Mucosa of stomach (tissue), 1 donor: Measurements from ENCODE around the gene C1QTNF1.

Experiments used
- H3K27me3 ChIP-seq: one replicate; pipeline ENCODE4 v1.7.0; 2013; ENCODE audit warnings: mild to moderate bottlenecking, low read length; ENCODE audit not compliant: control insufficient read depth, insufficient read depth
- H3K36me3 ChIP-seq: one replicate; pipeline ENCODE4 v1.7.0; 2013; ENCODE audit warnings: low read length; ENCODE audit not compliant: control insufficient read depth, insufficient read depth
- H3K4me1 ChIP-seq: one replicate; pipeline ENCODE4 v1.7.0; 2013; ENCODE audit warnings: mild to moderate bottlenecking, low read length; ENCODE audit not compliant: control insufficient read depth, insufficient read depth
- H3K4me3 ChIP-seq: one replicate; pipeline ENCODE4 v1.7.0; 2013; ENCODE audit warnings: low read length
- H3K9ac ChIP-seq: one replicate; pipeline ENCODE4 v1.7.0; 2013; ENCODE audit warnings: mild to moderate bottlenecking, low read length, moderate library complexity
- H3K9me3 ChIP-seq: one replicate; pipeline ENCODE4 v1.7.0; 2013; ENCODE audit warnings: mild to moderate bottlenecking, low read length, moderate library complexity; ENCODE audit not compliant: control insufficient read depth
- donor health status: Pancreatic carcinoma.

Gene C1QTNF1

DNA sequence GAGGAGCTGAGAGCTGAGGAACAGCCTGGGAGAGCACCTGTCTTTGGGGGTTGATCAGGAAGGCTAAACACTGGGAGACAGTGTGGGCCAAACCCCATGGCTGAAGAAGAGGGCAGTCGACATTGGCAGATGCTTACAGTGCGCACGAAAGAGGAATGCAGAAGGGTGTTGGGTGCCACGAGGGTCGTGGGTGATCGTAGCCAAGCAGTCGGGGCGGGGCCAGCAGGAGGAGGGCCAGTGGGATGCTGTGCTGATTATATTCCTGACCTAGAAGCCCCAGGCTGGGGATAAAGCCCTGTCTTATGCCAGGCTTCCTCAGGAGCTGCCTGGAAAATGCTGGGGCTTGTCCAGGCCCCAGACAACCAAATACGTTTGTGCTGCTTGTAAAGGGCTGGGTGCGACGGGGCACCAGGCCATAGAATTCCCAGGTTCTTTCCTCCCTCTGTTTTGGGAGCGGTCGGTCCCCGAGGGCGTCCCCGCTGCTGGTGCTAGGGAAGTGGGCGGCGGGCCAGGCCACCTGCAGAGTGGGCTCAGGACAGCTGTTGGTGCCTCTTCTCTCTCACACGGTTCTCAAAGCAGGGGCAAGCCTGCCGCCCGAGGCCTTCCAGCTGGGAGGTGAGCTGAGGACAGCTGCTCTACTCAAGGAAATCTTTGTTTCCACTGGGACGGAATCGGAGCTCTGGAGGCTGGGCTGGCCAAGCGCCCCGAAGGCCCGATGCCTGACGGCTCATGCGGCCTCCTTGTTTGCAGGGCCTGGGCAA, 10.0 kb downstream of the C1QTNF1 start:
- peaks cover 18% of the 10 kb centered on the region for H3K4me1 ChIP-seq
- no peaks in the 10 kb centered on the region for H3K9me3 ChIP-seq
- no peak overlapping the region for H3K4me3 ChIP-seq
- peaks cover 6% of the 10 kb centered on the region for H3K27me3 ChIP-seq
- H3K9ac ChIP-seq, result peak overlapping the region; percentile 18
- H3K36me3 ChIP-seq, result no peaks in the 10 kb centered on the region

DNA sequence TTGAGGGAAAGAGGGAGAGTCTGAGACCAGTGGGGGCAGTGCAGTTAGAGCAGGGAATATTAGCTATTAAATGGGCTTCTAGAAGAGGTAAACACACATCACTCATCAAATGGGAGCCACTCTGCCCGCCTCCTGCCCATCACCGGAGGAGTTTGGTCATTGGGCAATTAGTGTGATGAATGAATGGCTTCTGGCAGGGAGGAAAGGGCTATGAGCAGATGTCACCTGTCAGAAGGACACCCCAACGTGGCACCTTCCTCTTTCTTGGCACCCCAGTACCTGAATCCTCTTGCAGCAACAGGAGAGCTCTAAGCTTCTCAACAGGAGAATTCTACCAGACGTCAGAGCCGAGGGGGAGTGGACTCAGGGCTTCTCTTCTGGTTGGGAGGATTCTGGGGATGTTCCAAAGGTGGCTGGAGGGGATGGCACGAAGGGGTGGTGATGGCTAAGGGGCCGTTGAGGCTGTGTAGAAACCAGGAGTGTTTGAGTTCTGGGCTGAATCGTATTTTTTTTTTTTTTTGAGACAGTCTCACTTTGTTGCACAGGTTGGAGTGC, 11.0 kb downstream of the C1QTNF1 start:
- H3K4me1 ChIP-seq, result peaks cover 12% of the 10 kb centered on the region
- H3K9ac ChIP-seq, result no peak overlapping the region
- no peaks in the 10 kb centered on the region for H3K36me3 ChIP-seq
- no peaks in the 10 kb centered on the region for H3K9me3 ChIP-seq
- no peak overlapping the region for H3K4me3 ChIP-seq
- H3K27me3 ChIP-seq, result no peaks in the 10 kb centered on the region

DNA sequence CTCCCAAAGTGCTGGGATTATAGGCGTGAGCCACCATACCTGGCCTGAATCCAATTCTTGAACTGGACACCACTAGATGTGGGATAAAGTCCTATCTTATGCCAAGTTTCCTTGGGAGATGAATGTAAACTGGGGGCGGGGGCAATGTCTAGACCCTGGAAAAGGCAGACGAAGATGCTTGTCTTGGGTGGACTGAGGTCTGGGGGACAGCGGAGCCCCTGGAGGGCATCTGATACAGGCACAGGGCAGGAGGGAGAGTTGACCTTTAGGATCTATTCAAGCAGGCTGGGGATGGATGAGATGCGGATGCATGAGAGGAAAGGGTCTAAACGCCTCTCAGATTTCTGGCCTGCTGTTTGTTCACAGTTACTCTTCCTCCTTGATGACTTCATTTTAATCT, 11.7 kb downstream of the C1QTNF1 start:
- H3K9ac ChIP-seq, result no peak overlapping the region
- no peaks in the 10 kb centered on the region for H3K36me3 ChIP-seq
- no peak overlapping the region for H3K4me3 ChIP-seq
- H3K9me3 ChIP-seq, result no peaks in the 10 kb centered on the region
- H3K4me1 ChIP-seq, result peaks cover 12% of the 10 kb centered on the region
- no peaks in the 10 kb centered on the region for H3K27me3 ChIP-seq

DNA sequence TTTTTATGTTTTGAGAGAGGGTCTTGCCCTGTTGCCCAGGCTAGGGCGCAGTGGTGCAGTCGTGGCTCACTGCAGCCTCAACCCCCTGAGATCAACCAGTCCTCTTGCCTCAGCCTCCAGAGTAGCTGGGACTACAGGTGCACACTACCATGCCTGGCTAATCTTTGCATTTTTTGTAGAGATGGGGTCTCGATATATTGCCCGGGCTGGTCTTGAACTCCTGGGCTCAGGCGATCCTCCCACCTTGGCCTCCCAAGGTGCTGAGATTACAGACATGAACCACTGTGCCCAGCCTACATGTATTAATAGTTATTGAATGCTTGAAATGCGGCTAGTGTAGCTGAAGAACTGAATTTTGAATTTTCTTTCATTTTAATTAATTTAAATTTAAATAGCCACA, 12.2 kb downstream of the C1QTNF1 start:
- Histone ChIP-seq H3K36me3 (no peaks in the 10 kb centered on the region), H3K27me3 (no peaks in the 10 kb centered on the region), H3K4me1 (peaks cover 12% of the 10 kb centered on the region), H3K9ac (no peak overlapping the region), H3K9me3 (no peaks in the 10 kb centered on the region), H3K4me3 (no peak overlapping the region)

DNA sequence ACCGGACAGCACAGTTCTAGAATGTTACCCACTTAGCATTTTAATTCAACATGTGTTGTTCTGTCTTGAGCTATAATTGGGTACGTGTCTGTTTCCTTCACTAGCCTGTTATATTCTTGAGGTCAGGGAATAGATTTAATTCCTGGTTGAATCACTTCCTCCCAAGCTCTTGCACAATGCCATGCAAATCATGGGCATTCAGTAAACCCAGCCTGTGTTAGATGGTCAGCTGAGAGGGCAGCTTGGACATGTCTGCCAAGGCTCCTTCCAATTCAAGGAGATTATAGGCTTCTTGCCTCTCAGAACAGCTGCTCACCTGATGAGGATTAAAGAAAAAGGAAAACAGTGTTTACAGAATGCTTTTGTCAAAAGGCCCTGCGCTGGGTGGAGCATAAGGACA, 12.6 kb downstream of the C1QTNF1 start:
- Histone ChIP-seq H3K4me3 (no peak overlapping the region), H3K36me3 (no peaks in the 10 kb centered on the region), H3K4me1 (peaks cover 12% of the 10 kb centered on the region), H3K9ac (no peak overlapping the region), H3K9me3 (no peaks in the 10 kb centered on the region), H3K27me3 (no peaks in the 10 kb centered on the region)

DNA sequence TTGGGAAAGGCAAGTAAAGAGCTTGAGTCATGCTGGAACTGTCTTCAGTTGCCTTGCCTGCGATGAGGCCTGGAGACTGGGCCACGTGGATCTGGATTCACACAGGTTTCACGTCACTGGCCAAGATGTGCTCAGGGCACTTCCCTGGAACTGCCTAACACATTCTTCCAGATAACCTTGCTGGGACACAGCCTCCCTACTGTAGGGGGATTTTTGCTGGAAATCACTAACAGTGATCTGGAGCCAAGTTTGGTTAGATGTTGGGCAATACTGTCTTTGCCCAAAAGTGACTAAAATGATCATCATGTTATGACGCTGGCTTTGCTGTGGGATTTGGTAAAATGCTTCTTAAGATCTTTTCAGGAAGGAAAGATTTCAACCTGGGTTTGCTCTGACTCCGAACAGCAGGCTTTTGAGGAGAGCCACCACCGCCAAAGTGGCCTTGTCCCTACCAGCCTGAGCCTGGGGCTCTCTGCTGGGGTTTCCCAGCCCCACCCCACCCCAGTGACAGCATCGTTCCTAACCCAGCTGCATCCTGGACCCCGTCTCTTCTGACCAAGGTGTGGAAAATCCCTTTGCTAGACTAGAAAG, 14.7 kb downstream of the C1QTNF1 start:
- Histone ChIP-seq H3K4me3 (no peak overlapping the region), H3K9me3 (no peaks in the 10 kb centered on the region), H3K4me1 (peaks cover 11% of the 10 kb centered on the region), H3K27me3 (no peaks in the 10 kb centered on the region), H3K36me3 (no peaks in the 10 kb centered on the region), H3K9ac (no peak overlapping the region)

DNA sequence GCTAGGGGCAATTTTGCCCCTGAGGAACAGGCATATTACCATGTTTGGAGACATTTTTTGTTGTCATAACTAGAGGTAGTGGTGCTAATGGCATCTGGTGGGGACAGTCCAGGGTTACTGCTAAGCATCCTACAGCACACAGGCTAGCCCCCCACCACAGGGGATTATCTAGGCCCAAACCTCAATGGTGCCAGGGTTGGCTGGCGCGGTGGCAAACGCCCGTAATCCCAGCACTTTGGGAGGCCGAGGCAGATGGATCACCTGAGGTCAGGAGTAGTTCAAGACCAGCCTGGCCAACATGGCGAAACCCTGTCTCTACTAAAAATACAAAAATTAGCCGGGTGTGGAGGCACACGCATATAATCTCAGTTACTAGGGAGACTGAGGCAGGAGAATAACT, 15.2 kb downstream of the C1QTNF1 start:
- H3K27me3 ChIP-seq, result no peaks in the 10 kb centered on the region
- H3K4me1 ChIP-seq, result peaks cover 6% of the 10 kb centered on the region
- H3K9me3 ChIP-seq, result no peaks in the 10 kb centered on the region
- no peak overlapping the region for H3K9ac ChIP-seq
- no peak overlapping the region for H3K4me3 ChIP-seq
- no peaks in the 10 kb centered on the region for H3K36me3 ChIP-seq

DNA sequence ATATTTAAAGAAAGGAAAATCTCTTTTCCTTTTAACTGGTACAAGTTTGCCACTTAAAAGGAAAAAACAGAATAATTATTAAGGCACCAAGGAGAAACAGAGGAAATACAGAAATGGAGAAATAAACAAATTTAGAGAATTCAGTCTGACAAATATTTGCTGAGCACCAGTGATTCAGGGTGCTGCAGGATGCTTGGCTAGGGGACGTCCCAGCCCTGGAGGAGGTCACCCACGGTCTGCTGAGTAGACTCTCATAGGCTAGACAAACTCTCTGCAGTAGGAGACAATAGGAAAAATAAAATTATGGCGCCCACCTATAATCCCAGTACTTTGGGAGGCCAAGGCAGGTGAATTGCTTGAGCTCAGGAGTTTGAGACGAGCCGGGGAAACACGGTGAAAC, 15.9 kb downstream of the C1QTNF1 start:
- H3K9me3 ChIP-seq, result no peaks in the 10 kb centered on the region
- H3K36me3 ChIP-seq, result no peaks in the 10 kb centered on the region
- H3K9ac ChIP-seq, result no peak overlapping the region
- no peaks in the 10 kb centered on the region for H3K27me3 ChIP-seq
- H3K4me3 ChIP-seq, result no peak overlapping the region
- no peaks in the 10 kb centered on the region for H3K4me1 ChIP-seq

DNA sequence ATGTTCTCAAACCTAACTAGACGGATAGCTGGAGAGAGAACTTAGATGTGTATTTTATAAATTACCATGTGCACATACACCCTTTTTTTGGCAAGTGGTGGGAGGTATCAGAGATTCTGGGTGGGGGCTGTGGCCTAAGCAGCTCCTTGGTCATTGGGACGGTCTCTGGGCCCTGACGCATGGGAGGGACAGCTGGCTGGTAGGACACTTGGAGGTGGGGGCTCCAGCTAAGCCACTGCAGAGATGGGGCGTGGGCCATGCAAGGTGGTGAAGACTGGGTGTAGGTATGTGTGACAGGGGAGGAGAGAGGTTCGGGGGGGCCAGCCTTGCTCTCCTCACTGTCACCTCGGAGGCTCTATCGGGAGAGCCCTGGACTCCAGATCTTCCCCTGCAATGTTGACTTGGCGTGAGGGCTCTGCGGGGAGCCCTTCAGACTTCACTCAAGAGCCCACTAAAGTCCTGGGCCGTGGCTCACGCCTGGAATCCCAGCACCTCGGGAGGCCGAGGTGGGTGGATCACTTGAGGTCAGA, 17.1 kb downstream of the C1QTNF1 start:
- no peaks in the 10 kb centered on the region for H3K9me3 ChIP-seq

DNA sequence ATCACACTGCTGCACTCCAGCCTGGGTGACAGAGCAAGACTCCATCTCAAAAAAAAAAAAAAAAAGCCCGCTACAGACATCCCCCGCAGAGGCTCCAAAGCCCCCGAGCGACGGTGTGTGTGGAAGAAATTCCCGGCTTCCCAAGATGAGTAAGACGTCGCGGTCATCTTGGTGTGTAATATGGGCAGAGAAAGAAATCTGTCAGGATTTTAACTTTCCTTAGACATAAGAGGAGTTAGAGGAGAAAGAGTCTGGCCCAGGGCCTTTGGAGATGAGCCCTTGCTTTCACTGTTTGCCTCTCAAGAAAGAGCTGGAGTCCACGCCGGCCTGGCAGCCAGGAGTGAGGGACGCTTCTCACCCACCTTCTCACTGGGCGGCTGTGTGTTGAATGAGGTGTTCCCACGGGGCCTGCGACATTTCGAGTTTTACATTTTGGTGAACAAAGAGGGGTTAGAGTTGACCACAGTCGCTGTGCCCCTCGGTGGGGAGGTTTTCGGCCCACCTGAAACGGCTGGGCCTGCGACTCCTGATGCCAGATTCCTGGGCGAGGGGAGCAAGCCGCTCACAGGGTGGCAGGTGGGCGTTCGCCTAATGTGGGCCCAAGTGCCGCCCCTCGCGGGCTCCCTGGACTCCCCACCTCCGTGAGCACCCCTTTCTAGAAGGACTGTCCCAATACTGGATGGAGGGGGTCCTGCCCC, 17.9 kb downstream of the C1QTNF1 start:
- no peaks in the 10 kb centered on the region for H3K4me1 ChIP-seq
- no peak overlapping the region for H3K4me3 ChIP-seq
- no peak overlapping the region for H3K9ac ChIP-seq
- no peaks in the 10 kb centered on the region for H3K36me3 ChIP-seq
- H3K27me3 ChIP-seq, result no peaks in the 10 kb centered on the region
- no peaks in the 10 kb centered on the region for H3K9me3 ChIP-seq

More for the DNA sequence above, 17.1 kb downstream of the C1QTNF1 start:
- H3K4me1 ChIP-seq, result no peaks in the 10 kb centered on the region
- H3K4me3 ChIP-seq, result no peak overlapping the region
- no peaks in the 10 kb centered on the region for H3K36me3 ChIP-seq
- H3K27me3 ChIP-seq, result no peaks in the 10 kb centered on the region
- H3K9ac ChIP-seq, result no peak overlapping the region

DNA sequence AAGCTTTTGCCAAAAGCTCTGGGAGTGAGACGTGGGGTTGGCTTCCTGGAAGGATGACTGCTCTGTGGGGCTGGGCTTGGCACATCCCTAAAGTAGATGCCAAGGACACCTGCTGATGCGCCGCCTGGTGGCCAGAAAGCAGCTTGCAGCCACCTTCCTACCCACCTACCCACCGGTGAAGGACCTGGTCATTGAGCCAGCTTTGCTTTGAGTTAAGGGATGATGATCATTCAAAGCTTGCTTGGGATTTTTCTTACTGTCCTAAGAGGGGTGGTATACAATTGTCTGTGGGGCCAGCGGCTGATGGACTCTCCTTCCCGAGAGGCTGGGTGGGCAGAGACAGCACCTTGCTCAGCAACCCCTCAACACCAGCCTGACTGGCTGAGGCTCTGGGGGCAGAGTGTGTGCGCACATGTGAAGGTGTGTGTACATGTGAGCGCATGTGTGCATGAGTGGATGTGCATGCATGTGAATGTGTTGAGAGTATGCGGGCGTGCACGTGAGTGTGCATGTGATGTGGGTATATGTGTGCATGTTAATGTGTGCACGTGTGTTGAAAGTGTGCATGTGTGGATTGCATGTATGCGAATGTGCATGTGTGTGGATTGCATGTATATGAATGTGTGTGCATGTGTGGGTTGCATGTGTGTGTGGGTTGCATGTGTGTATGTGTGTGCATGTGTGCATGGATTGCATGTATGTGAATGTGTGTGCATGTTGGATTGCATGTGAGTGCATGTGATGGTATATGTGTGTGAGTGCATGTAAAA, 18.6 kb downstream of the C1QTNF1 start:
- Histone ChIP-seq H3K9ac (no peak overlapping the region), H3K36me3 (no peaks in the 10 kb centered on the region), H3K9me3 (no peaks in the 10 kb centered on the region), H3K4me3 (no peak overlapping the region), H3K4me1 (no peaks in the 10 kb centered on the region), H3K27me3 (no peaks in the 10 kb centered on the region)
